ENCODE measurements around the gene BHMT. TPM values are rescaled to one million over a fixed set of nuclear protein-coding genes. Genes with fewer than 3 reads are reported as not detected.
A peak's percentile ranks its signal among the peaks of the same experiment; 100 is the strongest.
"Not testable (repeated sequence)": the region's sequence is repeated elsewhere in the genome, so short reads cannot be mapped to it uniquely, and the experiment has no call there.

BHMT gene
- total RNA-seq, 2 donors from 2014 or later, result 0.51 to 3.1 TPM

DNA sequence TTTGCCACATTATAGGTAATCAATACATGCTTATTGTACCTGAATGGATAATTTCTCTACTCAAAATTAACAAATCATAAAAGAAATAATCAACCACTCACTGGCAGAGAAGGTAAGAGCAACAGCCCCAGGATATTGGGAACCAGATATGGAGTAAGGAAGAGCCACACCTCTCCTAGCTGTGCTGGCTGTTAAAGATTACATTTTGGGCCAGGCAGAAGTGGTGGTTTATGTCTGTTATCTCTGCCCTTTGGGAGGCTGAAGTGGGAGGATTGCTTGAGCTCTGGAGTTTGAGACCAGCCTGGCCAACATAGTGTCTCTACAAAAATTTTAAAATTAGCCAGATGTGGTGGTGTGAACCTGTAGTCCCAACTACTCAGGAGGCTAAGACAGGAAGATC lies 56.4 kb downstream of the BHMT start:
- H3K27ac ChIP-seq, result no peak overlapping the region
- H3K9me3 ChIP-seq, result no peaks in the 10 kb centered on the region
- no peaks in the 10 kb centered on the region for H3K36me3 ChIP-seq
- H3K27me3 ChIP-seq (replicated peaks; ENCODE audit: insufficient read depth), result no peaks in the 10 kb centered on the region
- no peaks in the 10 kb centered on the region for H3K4me1 ChIP-seq (replicated peaks)
- H3K4me3 ChIP-seq, result no peak overlapping the region
- no peak for DNase-seq (ENCODE audit: low spot score)
- TF ChIP-seq POLR2AphosphoS5 (IDR thresholded peaks at IDR 0.05) (no peak), POLR2A (IDR thresholded peaks at IDR 0.05) (no peak)
- TF ChIP-seq, protein P1, sequence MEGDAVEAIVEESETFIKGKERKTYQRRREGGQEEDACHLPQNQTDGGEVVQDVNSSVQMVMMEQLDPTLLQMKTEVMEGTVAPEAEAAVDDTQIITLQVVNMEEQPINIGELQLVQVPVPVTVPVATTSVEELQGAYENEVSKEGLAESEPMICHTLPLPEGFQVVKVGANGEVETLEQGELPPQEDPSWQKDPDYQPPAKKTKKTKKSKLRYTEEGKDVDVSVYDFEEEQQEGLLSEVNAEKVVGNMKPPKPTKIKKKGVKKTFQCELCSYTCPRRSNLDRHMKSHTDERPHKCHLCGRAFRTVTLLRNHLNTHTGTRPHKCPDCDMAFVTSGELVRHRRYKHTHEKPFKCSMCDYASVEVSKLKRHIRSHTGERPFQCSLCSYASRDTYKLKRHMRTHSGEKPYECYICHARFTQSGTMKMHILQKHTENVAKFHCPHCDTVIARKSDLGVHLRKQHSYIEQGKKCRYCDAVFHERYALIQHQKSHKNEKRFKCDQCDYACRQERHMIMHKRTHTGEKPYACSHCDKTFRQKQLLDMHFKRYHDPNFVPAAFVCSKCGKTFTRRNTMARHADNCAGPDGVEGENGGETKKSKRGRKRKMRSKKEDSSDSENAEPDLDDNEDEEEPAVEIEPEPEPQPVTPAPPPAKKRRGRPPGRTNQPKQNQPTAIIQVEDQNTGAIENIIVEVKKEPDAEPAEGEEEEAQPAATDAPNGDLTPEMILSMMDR (IDR thresholded peaks at IDR 0.05), result no peak
- intact Hi-C loops (cut with DNase I), result no loop called here

DNA sequence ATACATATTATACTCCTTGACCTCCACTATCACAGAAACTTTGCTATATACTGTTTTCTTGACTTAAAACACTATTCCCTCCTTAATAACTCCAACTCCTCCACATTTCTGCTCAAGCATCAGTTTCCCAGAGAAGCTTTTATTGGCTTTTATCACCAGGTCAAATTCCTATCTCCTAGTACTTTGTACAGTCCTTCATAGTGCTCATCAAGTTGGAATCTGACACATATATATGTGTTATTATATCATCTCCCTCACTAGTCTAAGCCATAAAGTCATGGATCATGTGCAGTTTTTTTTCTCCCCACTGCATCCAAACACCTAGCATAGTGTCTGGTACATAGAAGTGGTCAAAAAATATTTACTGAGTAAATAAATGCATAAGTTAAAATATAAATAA lies 59.1 kb downstream of the BHMT start:
- H3K27ac ChIP-seq, result no peak overlapping the region

DNA sequence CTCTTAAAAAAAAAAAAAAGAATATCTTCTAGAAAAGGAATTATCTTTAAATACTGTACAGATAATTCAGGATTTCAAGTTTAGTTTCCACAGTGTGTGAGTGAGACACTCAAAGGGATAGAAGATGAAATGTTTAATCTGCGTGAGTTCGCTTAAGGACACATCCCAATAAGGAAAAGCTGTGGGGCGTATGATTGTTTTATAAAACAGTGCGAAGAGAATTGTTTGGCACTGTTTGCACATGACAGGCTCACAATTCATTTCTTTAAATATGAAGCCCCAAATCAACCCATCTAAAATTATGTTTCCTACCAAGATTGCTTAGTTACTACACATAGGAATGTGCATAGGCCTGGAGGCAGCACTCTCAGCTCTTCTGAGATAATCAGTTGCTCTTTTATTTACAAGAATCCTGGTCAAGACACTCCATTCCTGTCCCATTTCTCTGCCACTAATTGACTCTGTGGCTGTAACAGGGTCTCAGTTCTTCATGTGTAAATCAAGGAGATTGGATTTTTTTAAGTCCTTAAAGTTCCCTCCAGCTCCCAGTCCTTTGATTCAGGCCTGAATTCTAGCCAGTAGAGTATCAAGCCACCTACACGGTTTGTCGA lies 60.1 kb downstream of the BHMT start:
- H3K27me3 ChIP-seq (replicated peaks; ENCODE audit: insufficient read depth), result no peaks in the 10 kb centered on the region
- no peak for TF ChIP-seq POLR2AphosphoS5 (IDR thresholded peaks at IDR 0.05)
- TF ChIP-seq, protein P1 (IDR thresholded peaks at IDR 0.05), result no peak
- TF ChIP-seq POLR2A (IDR thresholded peaks at IDR 0.05), result no peak
- no peaks in the 10 kb centered on the region for H3K9me3 ChIP-seq
- intact Hi-C loops (cut with DNase I), result no loop called here
- H3K4me3 ChIP-seq, result no peak overlapping the region
- H3K36me3 ChIP-seq, result no peaks in the 10 kb centered on the region
- no peak overlapping the region for H3K27ac ChIP-seq
- no peak for DNase-seq (ENCODE audit: low spot score)
- 68% methylated on average over 6 of the region's 6 CpGs for WGBS
- peaks cover 3% of the 10 kb centered on the region for H3K4me1 ChIP-seq (replicated peaks)

More for the DNA sequence above, 59.1 kb downstream of the BHMT start:
- Histone ChIP-seq H3K27me3 (replicated peaks; ENCODE audit: insufficient read depth) (no peaks in the 10 kb centered on the region), H3K36me3 (no peaks in the 10 kb centered on the region), H3K9me3 (no peaks in the 10 kb centered on the region), H3K4me3 (no peak overlapping the region), H3K4me1 (replicated peaks) (no peaks in the 10 kb centered on the region)
- intact Hi-C loops (cut with DNase I), result no loop called here
- TF ChIP-seq, protein P1 (IDR thresholded peaks at IDR 0.05), result no peak
- TF ChIP-seq POLR2AphosphoS5 (IDR thresholded peaks at IDR 0.05), result no peak
- TF ChIP-seq POLR2A (IDR thresholded peaks at IDR 0.05), result no peak
- no peak for DNase-seq (ENCODE audit: low spot score)

DNA sequence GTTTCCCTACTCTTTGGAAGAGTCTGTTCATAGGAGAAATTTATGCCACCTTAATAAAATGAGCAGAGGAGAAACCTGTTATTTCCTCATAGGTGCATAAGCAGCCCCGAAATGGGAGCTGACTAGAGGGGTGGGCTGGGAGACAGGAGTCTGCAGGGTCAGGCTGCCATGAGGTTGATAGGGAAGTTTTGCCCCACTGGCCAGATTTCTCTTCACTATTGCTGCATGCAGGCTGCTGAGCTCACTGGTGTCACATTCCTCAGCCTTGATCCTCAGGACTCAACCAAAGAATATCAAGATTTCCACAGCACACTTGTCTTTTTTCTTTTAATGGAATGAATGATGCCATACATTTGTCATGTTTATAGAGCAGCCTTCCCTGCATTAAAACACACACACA lies 60.7 kb downstream of the BHMT start:
- Histone ChIP-seq H3K4me3 (no peak overlapping the region), H3K27ac (no peak overlapping the region), H3K9me3 (no peaks in the 10 kb centered on the region), H3K4me1 (replicated peaks) (peaks cover 3% of the 10 kb centered on the region), H3K36me3 (no peaks in the 10 kb centered on the region), H3K27me3 (replicated peaks; ENCODE audit: insufficient read depth) (no peaks in the 10 kb centered on the region)
- TF ChIP-seq, protein P1 (IDR thresholded peaks at IDR 0.05), result no peak
- no peak for TF ChIP-seq POLR2AphosphoS5 (IDR thresholded peaks at IDR 0.05)
- TF ChIP-seq POLR2A (IDR thresholded peaks at IDR 0.05), result no peak
- intact Hi-C loops (cut with DNase I), result no loop called here
- 73% methylated on average over 1 of the region's 1 CpG for WGBS
- DNase-seq (ENCODE audit: low spot score), result no peak

DNA sequence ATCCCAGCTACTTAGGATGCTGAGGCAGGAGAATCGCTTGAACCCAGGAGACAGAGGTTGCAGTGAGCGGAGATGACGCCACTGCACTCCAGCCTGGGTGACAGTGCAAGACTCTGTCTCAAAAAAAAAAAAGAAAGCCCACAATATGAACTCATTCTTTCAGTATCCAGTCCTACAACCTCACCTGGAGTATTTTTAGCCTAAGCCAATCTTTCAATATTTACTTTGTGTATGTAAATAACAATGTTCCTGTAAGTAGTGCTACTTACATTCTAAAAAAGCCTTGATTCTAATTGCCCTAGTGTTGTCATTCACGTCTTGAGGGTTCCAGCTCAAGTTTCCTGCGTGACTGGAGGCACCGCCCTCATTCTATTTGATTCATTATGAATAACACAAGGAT lies 62.0 kb downstream of the BHMT start:
- 45% methylated on average over 6 of the region's 6 CpGs for whole genome bisulfite sequencing

DNA sequence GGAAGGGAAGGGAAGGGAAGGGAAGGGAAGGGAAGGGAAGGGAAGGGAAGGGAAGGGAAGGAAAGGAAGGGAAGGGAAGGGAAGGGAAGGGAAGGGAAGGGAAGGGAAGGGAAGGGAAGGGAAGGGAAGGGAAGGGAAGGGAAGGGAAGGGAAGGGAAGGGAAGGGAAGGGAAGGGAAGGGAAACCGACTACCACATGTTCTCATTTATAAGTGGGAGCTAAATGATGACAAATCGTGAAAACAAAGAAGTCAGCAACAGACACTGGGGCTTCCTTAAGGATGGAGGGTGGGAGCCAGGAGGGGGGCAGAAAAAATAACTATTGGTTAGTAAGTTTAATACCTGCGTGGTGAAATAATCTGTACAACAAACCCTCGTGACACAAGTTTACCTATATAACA lies 68.8 kb downstream of the BHMT start:
- H3K36me3 ChIP-seq; H3K27ac ChIP-seq; H3K4me1 ChIP-seq (replicated peaks); intact Hi-C loops (cut with DNase I); H3K27me3 ChIP-seq (replicated peaks; ENCODE audit: insufficient read depth); H3K4me3 ChIP-seq; DNase-seq (ENCODE audit: low spot score); H3K9me3 ChIP-seq: not testable (repeated sequence)
- WGBS, result 96% methylated on average over 4 of the region's 4 CpGs

More for the DNA sequence above, 62.0 kb downstream of the BHMT start:
- H3K27ac ChIP-seq, result peak overlapping the region; percentile 29 to 48
- H3K27me3 ChIP-seq (replicated peaks; ENCODE audit: insufficient read depth), result no peaks in the 10 kb centered on the region
- DNase-seq (ENCODE audit: low spot score), result peak; percentile 19
- no peaks in the 10 kb centered on the region for H3K9me3 ChIP-seq
- no peaks in the 10 kb centered on the region for H3K36me3 ChIP-seq
- no peak for TF ChIP-seq POLR2A (IDR thresholded peaks at IDR 0.05)
- TF ChIP-seq, protein P1 (IDR thresholded peaks at IDR 0.05), result no peak
- peak; percentile 77 for TF ChIP-seq POLR2AphosphoS5 (IDR thresholded peaks at IDR 0.05)
- H3K4me1 ChIP-seq (replicated peaks), result peaks cover 3% of the 10 kb centered on the region
- intact Hi-C loops (cut with DNase I), result no loop called here
- H3K4me3 ChIP-seq, result no peak overlapping the region

Measured in prostate gland (tissue), 2 donors.